IMR-90 (cell line): ENCODE results near the gene LARP4B. TPM values are rescaled to one million over a fixed set of nuclear protein-coding genes. Genes with fewer than 3 reads are reported as not detected.

Experiments used
- ATAC-seq: fragments of 200-7000 bp; cut with Tn5 transposase; 2 replicates; pipeline ENCODE4 v1.9.1; 2020; ENCODE audit warnings: low read depth, mild to moderate bottlenecking, moderate library complexity
- BruUV-seq: library from RNA; stranded (reverse); fragments of 400-500 nt; replicated peaks from 2 replicates; lab custom pipeline; 2021; lab: Mats Ljungman, UMichigan
- CTCF ChIA-PET: fragments of 300-600 bp; formaldehyde crosslinking; extraction: SDS; loops from one replicate; lab custom pipeline; 2021; ENCODE audit warnings: antibody characterized with exemption; lab: Yijun Ruan, JAX
- POLR2A ChIA-PET: fragments of 300-600 bp; sonication (Branson Sonifier 250); formaldehyde crosslinking; loops from one replicate; lab custom pipeline; 2022; ENCODE audit warnings: antibody characterized with exemption; ENCODE audit not compliant: unreplicated experiment; lab: Charles Lee
- DNase-seq: peaks from one replicate; pipeline ENCODE4 v3.0.0; 2013
- H2AFZ ChIP-seq: replicated peaks from 2 replicates; pipeline ENCODE3; 2013; ENCODE audit warnings: low read length, mild to moderate bottlenecking; ENCODE audit not compliant: poor library complexity
- H2AK5ac ChIP-seq: 2 replicates; pipeline ENCODE4 v1.6.1; 2013; ENCODE audit warnings: low read depth, low read length, inconsistent platforms
- H2AK9ac ChIP-seq: replicated peaks from 2 replicates; pipeline ENCODE3; 2013; ENCODE audit warnings: mild to moderate bottlenecking, low read depth, low read length, moderate library complexity; ENCODE audit not compliant: poor library complexity
- H2BK120ac ChIP-seq: 2 replicates; pipeline ENCODE4 v1.6.1; 2013; ENCODE audit warnings: low read depth, low read length, inconsistent platforms
- H2BK15ac ChIP-seq: 3 replicates; pipeline ENCODE4 v1.6.1; 2013; ENCODE audit warnings: low read depth, low read length, inconsistent platforms
- H2BK20ac ChIP-seq: 2 replicates; pipeline ENCODE4 v1.6.1; 2013; ENCODE audit warnings: low read depth, mild to moderate bottlenecking, inconsistent platforms, low read length, moderate library complexity
- H2BK5ac ChIP-seq: 2 replicates; pipeline ENCODE4 v1.6.1; 2013; ENCODE audit warnings: mild to moderate bottlenecking, low read depth, low read length, inconsistent platforms; ENCODE audit not compliant: poor library complexity, severe bottlenecking
- H3K14ac ChIP-seq: replicated peaks from 2 replicates; pipeline ENCODE4 v1.6.1; 2013; ENCODE audit warnings: low read depth, low read length, inconsistent platforms
- H3K18ac ChIP-seq: 2 replicates; pipeline ENCODE4 v1.6.1; 2013; ENCODE audit warnings: low read depth, low read length, control low read depth
- H3K23ac ChIP-seq: 2 replicates; pipeline ENCODE4 v1.6.1; 2013; ENCODE audit warnings: low read depth, low read length, inconsistent platforms
- H3K27ac ChIP-seq: 2 replicates; pipeline ENCODE4 v1.5.1; 2013; ENCODE audit warnings: mild to moderate bottlenecking, control low read depth, low read length; ENCODE audit not compliant: insufficient read depth
- H3K27me3 ChIP-seq: 2 replicates; pipeline ENCODE4 v1.6.1; 2013; ENCODE audit warnings: low read length; ENCODE audit not compliant: control insufficient read depth, insufficient read depth
- H3K36me3 ChIP-seq: 2 replicates; pipeline ENCODE4 v1.6.1; 2013; ENCODE audit warnings: low read length, mixed read lengths; ENCODE audit not compliant: control insufficient read depth, insufficient read depth
- H3K4ac ChIP-seq: 2 replicates; pipeline ENCODE4 v1.6.1; 2013; ENCODE audit warnings: low read depth, low read length, inconsistent platforms
- H3K4me1 ChIP-seq: 2 replicates; pipeline ENCODE4 v1.6.1; 2013; ENCODE audit warnings: low read length, mixed read lengths; ENCODE audit not compliant: control insufficient read depth, insufficient read depth
- H3K4me2 ChIP-seq: 2 replicates; pipeline ENCODE4 v1.6.1; 2013; ENCODE audit warnings: low read depth, mild to moderate bottlenecking, control low read depth, low read length, moderate library complexity
- H3K4me3 ChIP-seq: 2 replicates; pipeline ENCODE4 v1.5.1; 2013; ENCODE audit warnings: low read depth, mild to moderate bottlenecking, control low read depth, low read length, moderate library complexity; ENCODE audit not compliant: insufficient read depth
- H3K56ac ChIP-seq: 2 replicates; pipeline ENCODE4 v1.6.1; 2013; ENCODE audit warnings: low read length, inconsistent platforms; ENCODE audit not compliant: insufficient read depth; ENCODE audit errors: extremely low read depth
- H3K79me1 ChIP-seq, 2 experiments: 2 replicates each; pipeline ENCODE4 v1.6.1; 2013; ENCODE audit warnings: low read length in 2 of 2, inconsistent platforms in 1 of 2, low read depth in 1 of 2
- H3K9ac ChIP-seq: 2 replicates; pipeline ENCODE4 v1.6.1; 2013; ENCODE audit warnings: low read depth, low read length, control low read depth
- H3K9me1 ChIP-seq: 2 replicates; pipeline ENCODE4 v1.6.1; 2013; ENCODE audit warnings: low read length, inconsistent platforms; ENCODE audit not compliant: insufficient read depth
- H3K9me3 ChIP-seq: 2 replicates; pipeline ENCODE4 v1.6.1; 2013; ENCODE audit warnings: low read length; ENCODE audit not compliant: control insufficient read depth, insufficient read depth
- H4K20me1 ChIP-seq: 2 replicates; pipeline ENCODE4 v1.6.1; 2013; ENCODE audit warnings: low read length, inconsistent platforms; ENCODE audit not compliant: insufficient read depth
- H4K5ac ChIP-seq: 2 replicates; pipeline ENCODE4 v1.6.1; 2013; ENCODE audit warnings: mild to moderate bottlenecking, low read depth, low read length, control low read depth
- H4K8ac ChIP-seq, 2 experiments: 2 replicates each; pipeline ENCODE4 v1.6.1; 2013; ENCODE audit warnings: low read depth in 2 of 2, low read length in 2 of 2, control low read depth in 1 of 2, inconsistent platforms in 1 of 2
- H4K91ac ChIP-seq: 2 replicates; pipeline ENCODE4 v1.6.1; 2013; ENCODE audit warnings: low read depth, low read length, inconsistent platforms; ENCODE audit not compliant: insufficient read depth
- BHLHE40 ChIP-seq: fragments of 150-350 bp; IDR thresholded peaks from 2 replicates; pipeline ENCODE4 v1.6.1; 2016; ENCODE audit warnings: mild to moderate bottlenecking, low read depth, low read length
- CEBPB ChIP-seq: IDR thresholded peaks from 2 replicates; pipeline ENCODE4 v1.6.1; 2012; ENCODE audit warnings: low read depth, low read length, improper control_type of control experiment
- CHD1 ChIP-seq: IDR thresholded peaks from 2 replicates; pipeline ENCODE4 v1.6.1; 2012; ENCODE audit warnings: low read depth, low read length, improper control_type of control experiment
- FOS ChIP-seq: fragments of 150-350 bp; IDR thresholded peaks from 2 replicates; pipeline ENCODE4 v1.6.1; 2016; ENCODE audit warnings: low read depth, low read length
- MAFK ChIP-seq: IDR thresholded peaks from 2 replicates; pipeline ENCODE4 v1.6.1; 2012; ENCODE audit warnings: low read depth, low read length, improper control_type of control experiment
- MAZ ChIP-seq: IDR thresholded peaks from 2 replicates; pipeline ENCODE4 v1.6.1; 2012; ENCODE audit warnings: low read depth, mild to moderate bottlenecking, low read length, improper control_type of control experiment, moderate library complexity, borderline replicate concordance
- MXI1 ChIP-seq: IDR thresholded peaks from 2 replicates; pipeline ENCODE4 v1.6.1; 2012; ENCODE audit warnings: low read depth, mild to moderate bottlenecking, low read length, moderate library complexity, borderline replicate concordance
- NFE2L2 ChIP-seq: fragments of 150-350 bp; IDR thresholded peaks from 2 replicates; pipeline ENCODE4 v1.6.1; 2016; ENCODE audit warnings: low read depth, mild to moderate bottlenecking, low read length
- POLR2A ChIP-seq: IDR thresholded peaks from 2 replicates; pipeline ENCODE4 v1.6.1; 2012; ENCODE audit warnings: mild to moderate bottlenecking, low read depth, low read length
- RAD21 ChIP-seq: IDR thresholded peaks from 2 replicates; pipeline ENCODE4 v1.6.1; 2012; ENCODE audit warnings: low read length, improper control_type of control experiment
- RCOR1 ChIP-seq: IDR thresholded peaks from 2 replicates; pipeline ENCODE4 v1.6.1; 2012; ENCODE audit warnings: mild to moderate bottlenecking, low read length, improper control_type of control experiment; ENCODE audit not compliant: insufficient replicate concordance
- RFX5 ChIP-seq: IDR thresholded peaks from 2 replicates; pipeline ENCODE4 v1.8.0; 2012; ENCODE audit warnings: low read depth, mild to moderate bottlenecking, low read length, moderate library complexity
- SMC3 ChIP-seq: fragments of 150-350 bp; IDR thresholded peaks from 2 replicates; pipeline ENCODE4 v1.6.1; 2016; ENCODE audit warnings: low read depth, mild to moderate bottlenecking, antibody characterized with exemption, low read length, moderate library complexity
- USF2 ChIP-seq: fragments of 150-350 bp; IDR thresholded peaks from 2 replicates; pipeline ENCODE4 v1.6.1; 2017; ENCODE audit warnings: mild to moderate bottlenecking, antibody characterized with exemption, low read length, low read depth
- WGBS, 2 experiments: methylation state at CpG; one replicate each; pipeline versions ENCODE4 v1.1.5 to v1.1.7; 2013; ENCODE audit warnings: missing lambda C conversion rate in 2 of 2; ENCODE audit not compliant: insufficient read length in 1 of 2; ENCODE audit errors: extremely low coverage in 2 of 2; 5-methylcytosine and 5-hydroxymethylcytosine counted together
- dilution Hi-C: fragments of 300-500 bp; cut with HindIII; formaldehyde crosslinking; loops from one replicate; pipeline ENCODE4 v1.14.3; 2018; ENCODE audit warnings: low sequenced_read_pairs; ENCODE audit not compliant: unreplicated experiment
- in situ Hi-C: fragments of 300-500 bp; cut with MboI; formaldehyde crosslinking; loops from 3 replicates; pipeline ENCODE4 v1.14.3; 2019; ENCODE audit warnings: low sequenced_read_pairs, inconsistent platforms, mixed read lengths
- intact Hi-C: fragments of 100-400 bp; cut with micrococcal nuclease; formaldehyde crosslinking; loops from 2 replicates; pipeline ENCODE4 v1.10.0; 2022
- polyA plus RNA-seq, 3 experiments: library from polyadenylated mRNA; depleted of rRNA; stranded (reverse); fragments of >200 nt; gene quantifications; 2 replicates each; pipeline ENCODE4 v1.2.3, GENCODE V29; 2012; ENCODE audit warnings: low replicate concordance in 1 of 3
- total RNA-seq: library from RNA; depleted of rRNA; stranded (reverse); fragments of >200 nt; gene quantifications from 2 replicates; pipeline ENCODE4 v1.2.3, GENCODE V29; 2012
- TF ChIP-seq, protein P1 (sequence below): fragments of 150-350 bp; IDR thresholded peaks from 2 replicates; pipeline ENCODE4 v1.6.1; 2016; ENCODE audit warnings: low read depth, mild to moderate bottlenecking, low read length, moderate library complexity, borderline replicate concordance
- TF ChIP-seq, protein P2 (sequence below): conservative IDR thresholded peaks from 2 replicates; pipeline ENCODE4 v1.5.1; 2012; ENCODE audit warnings: mild to moderate bottlenecking, low read depth, low read length, improper control_type of control experiment

The LARP4B gene
- total and polyA plus RNA-seq, 2 of the 4 experiments (the other 2 are of a cell fraction) = 24.3 to 25.5 TPM

DNA sequence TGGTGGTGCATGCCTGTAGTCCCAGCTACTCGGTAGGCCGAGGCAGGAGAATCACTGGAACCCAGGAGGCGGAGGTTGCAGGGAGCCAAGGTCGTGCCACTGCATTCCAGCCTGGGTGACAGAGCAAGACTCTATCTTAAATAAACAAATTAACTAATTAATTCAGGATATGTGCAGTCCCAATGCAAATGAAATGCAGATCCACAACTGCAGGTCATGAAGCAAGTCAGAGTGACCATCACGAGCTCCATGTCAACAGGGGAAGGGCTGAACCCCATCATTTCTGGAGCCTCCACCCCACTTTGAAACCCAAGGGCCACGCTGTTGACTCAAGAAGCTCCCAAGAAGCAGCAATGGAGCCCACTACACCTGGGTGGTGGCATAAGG, 115.4 kb downstream of the LARP4B start:
- dilution Hi-C loops (no loop called here), intact Hi-C loops (no loop called here), in situ Hi-C loops (no loop called here)
- H3K9me1 ChIP-seq = peaks cover 24% of the 10 kb centered on the region
- H3K14ac ChIP-seq = no peak overlapping the region
- ChIA-PET POLR2A (no interaction called here), CTCF (no interaction called here)
- H3K23ac ChIP-seq = peak overlapping the region; percentile 9; the same call in 1 of the 2 replicates
- TF ChIP-seq NFE2L2 (no peak), BHLHE40 (no peak), MXI1 (no peak), USF2 (no peak), CEBPB (no peak), CHD1 (no peak), RFX5 (no peak), MAZ (no peak), RAD21 (no peak), MAFK (no peak), RCOR1 (no peak), FOS (no peak), SMC3 (no peak), POLR2A (no peak)
- TF ChIP-seq, protein P1, sequence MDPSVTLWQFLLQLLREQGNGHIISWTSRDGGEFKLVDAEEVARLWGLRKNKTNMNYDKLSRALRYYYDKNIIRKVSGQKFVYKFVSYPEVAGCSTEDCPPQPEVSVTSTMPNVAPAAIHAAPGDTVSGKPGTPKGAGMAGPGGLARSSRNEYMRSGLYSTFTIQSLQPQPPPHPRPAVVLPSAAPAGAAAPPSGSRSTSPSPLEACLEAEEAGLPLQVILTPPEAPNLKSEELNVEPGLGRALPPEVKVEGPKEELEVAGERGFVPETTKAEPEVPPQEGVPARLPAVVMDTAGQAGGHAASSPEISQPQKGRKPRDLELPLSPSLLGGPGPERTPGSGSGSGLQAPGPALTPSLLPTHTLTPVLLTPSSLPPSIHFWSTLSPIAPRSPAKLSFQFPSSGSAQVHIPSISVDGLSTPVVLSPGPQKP = no peak
- TF ChIP-seq, protein P2, sequence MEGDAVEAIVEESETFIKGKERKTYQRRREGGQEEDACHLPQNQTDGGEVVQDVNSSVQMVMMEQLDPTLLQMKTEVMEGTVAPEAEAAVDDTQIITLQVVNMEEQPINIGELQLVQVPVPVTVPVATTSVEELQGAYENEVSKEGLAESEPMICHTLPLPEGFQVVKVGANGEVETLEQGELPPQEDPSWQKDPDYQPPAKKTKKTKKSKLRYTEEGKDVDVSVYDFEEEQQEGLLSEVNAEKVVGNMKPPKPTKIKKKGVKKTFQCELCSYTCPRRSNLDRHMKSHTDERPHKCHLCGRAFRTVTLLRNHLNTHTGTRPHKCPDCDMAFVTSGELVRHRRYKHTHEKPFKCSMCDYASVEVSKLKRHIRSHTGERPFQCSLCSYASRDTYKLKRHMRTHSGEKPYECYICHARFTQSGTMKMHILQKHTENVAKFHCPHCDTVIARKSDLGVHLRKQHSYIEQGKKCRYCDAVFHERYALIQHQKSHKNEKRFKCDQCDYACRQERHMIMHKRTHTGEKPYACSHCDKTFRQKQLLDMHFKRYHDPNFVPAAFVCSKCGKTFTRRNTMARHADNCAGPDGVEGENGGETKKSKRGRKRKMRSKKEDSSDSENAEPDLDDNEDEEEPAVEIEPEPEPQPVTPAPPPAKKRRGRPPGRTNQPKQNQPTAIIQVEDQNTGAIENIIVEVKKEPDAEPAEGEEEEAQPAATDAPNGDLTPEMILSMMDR = no peak
- peaks cover 68% of the 10 kb centered on the region for H3K36me3 ChIP-seq
- no peak overlapping the region for H4K91ac ChIP-seq
- no peak overlapping the region for H3K4ac ChIP-seq
- no peak overlapping the region for H4K8ac ChIP-seq
- H3K18ac ChIP-seq = no peak overlapping the region
- H2AFZ ChIP-seq = no peak overlapping the region
- peaks cover 28% of the 10 kb centered on the region; the same call in 1 of the 2 replicates for H4K20me1 ChIP-seq
- no peak overlapping the region for H3K27ac ChIP-seq
- no peak for DNase-seq
- no peak for ATAC-seq
- H3K4me2 ChIP-seq = no peak overlapping the region
- no TSS peak for BruUV-seq
- no peak overlapping the region for H2AK5ac ChIP-seq
- H3K9me3 ChIP-seq = no peaks in the 10 kb centered on the region
- no peak overlapping the region for H3K4me3 ChIP-seq
- H2AK9ac ChIP-seq = no peak overlapping the region
- no peak overlapping the region for H2BK120ac ChIP-seq
- no peak overlapping the region for H4K5ac ChIP-seq
- no peak overlapping the region for H2BK15ac ChIP-seq
- H3K4me1 ChIP-seq = peaks cover 6% of the 10 kb centered on the region
- no peak overlapping the region for H2BK5ac ChIP-seq
- peaks cover 34 to 64% of the 10 kb centered on the region in 2 experiments; a peak in 3 of 4 replicates for H3K79me1 ChIP-seq
- no CpG with 5 or more reads among the region's 6 CpGs for WGBS, 2 experiments
- no peak overlapping the region for H3K56ac ChIP-seq
- H2BK20ac ChIP-seq = no peak overlapping the region
- no peak overlapping the region for H3K9ac ChIP-seq
- H3K27me3 ChIP-seq = no peaks in the 10 kb centered on the region
